ENCODE results near the gene PRKACA.
A peak's percentile ranks its signal among the peaks of the same experiment; 100 is the strongest.
"Not testable (repeated sequence)": the region's sequence is repeated elsewhere in the genome, so short reads cannot be mapped to it uniquely, and the experiment has no call there.

Gene PRKACA

DNA sequence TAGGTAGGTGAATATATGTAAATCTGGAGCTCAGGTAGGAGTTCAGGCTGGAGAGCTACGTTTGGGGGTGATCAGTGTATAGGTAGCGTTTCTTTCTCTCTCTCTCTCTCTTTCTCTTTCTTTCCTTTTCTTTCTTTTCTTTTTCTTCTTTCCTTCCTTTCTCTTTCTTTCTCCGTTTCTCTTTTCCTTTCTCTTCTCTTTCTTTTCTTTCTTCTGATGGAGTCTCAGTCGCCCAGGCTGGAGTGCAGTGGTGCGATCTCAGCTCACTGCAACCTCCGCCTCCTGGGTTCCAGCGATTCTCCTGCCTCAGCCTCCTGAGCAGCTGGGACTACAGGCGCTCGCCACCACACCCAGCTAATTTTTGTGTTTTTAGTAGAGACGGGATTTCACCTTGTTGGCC is 28.6 kb upstream of the PRKACA start:
- not testable (repeated sequence) for H3K27me3 ChIP-seq (replicated peaks; ENCODE audit: control insufficient read depth, insufficient read depth, low read length); H3K9me3 ChIP-seq (ENCODE audit: control insufficient read depth, low read length); H3K9ac ChIP-seq (ENCODE audit: low read length); H3K4me3 ChIP-seq (ENCODE audit: low read length); H3K36me3 ChIP-seq (ENCODE audit: control insufficient read depth, insufficient read depth, low read length, severe bottlenecking); DNase-seq (ENCODE audit: low read depth)
- H3K4me1 ChIP-seq (ENCODE audit: control insufficient read depth, insufficient read depth, low read length), result peaks cover 28% of the 10 kb centered on the region

DNA sequence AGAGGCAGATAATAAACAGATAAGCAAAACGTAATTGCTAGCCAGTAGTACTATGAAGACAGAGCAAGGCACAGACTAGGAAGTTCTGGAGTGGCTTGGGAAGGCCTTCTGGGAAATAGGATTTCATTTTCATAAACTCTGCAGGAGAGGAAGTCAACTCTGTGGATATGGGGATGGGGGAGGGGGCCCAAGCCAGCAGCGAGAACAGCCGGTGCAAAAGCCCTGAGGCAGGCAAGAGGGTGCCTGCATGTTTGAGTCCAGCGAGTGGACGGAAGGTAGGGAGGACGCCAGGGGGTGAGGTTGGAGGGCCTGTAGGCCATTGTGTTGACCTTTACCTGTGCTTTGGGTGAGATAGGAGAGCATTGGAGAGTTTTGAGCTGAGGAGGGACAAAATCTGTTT is 27.8 kb upstream of the PRKACA start:
- H3K4me1 ChIP-seq (ENCODE audit: control insufficient read depth, insufficient read depth, low read length), result peaks cover 28% of the 10 kb centered on the region
- H3K4me3 ChIP-seq (ENCODE audit: low read length), result no peak overlapping the region
- H3K9ac ChIP-seq (ENCODE audit: low read length), result no peak overlapping the region
- no peaks in the 10 kb centered on the region for H3K36me3 ChIP-seq (ENCODE audit: control insufficient read depth, insufficient read depth, low read length, severe bottlenecking)
- DNase-seq (ENCODE audit: low read depth), result no peak
- H3K9me3 ChIP-seq (ENCODE audit: control insufficient read depth, low read length), result no peaks in the 10 kb centered on the region
- H3K27me3 ChIP-seq (replicated peaks; ENCODE audit: control insufficient read depth, insufficient read depth, low read length), result no peaks in the 10 kb centered on the region

DNA sequence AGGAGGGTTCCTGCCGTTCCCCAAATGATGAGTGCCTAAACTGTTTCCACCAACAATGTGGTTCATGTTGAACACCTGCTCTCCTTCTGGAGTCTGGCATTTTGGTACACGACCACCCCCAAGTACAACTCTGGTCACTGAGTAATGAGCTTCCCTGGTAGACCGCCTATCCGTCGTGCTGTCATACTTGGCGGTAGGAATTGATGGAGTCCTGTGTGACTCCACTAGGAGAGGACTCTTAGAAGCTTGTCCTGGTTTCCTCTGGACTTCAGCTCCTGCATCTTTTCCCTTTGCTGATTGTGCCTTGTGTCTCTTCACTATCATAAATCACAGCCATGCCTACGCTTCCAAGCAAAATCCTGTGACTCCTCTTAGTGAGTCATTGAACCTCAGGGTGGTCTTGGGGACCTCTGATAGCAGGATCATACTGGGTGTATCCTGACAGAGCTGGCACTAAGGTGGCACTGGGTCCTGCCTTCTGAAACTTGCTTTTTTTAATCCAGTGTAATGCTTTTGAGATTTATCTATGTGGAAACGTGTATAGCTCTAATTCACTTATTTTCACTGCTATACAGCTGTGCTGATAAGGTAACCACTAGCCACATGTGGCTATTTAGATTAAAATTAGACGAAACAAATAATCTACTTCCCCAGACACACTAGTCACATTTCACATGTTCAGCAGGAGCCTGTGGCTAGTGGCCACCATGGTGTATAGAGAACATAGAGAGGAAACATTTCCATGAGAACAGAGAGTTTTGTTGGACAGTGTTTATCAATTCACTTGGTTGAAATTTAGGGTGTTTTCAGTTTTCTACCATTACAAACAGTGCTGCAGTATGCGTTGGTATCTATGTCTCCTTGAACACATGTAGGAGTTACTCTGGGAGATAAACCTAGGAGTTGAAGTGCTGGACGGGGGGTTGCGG is 25.0 kb upstream of the PRKACA start:
- no peaks in the 10 kb centered on the region for H3K9me3 ChIP-seq (ENCODE audit: control insufficient read depth, low read length)
- no peak for DNase-seq (ENCODE audit: low read depth)
- no peaks in the 10 kb centered on the region for H3K27me3 ChIP-seq (replicated peaks; ENCODE audit: control insufficient read depth, insufficient read depth, low read length)
- no peaks in the 10 kb centered on the region for H3K36me3 ChIP-seq (ENCODE audit: control insufficient read depth, insufficient read depth, low read length, severe bottlenecking)
- H3K4me3 ChIP-seq (ENCODE audit: low read length), result no peak overlapping the region
- no peak overlapping the region for H3K9ac ChIP-seq (ENCODE audit: low read length)
- H3K4me1 ChIP-seq (ENCODE audit: control insufficient read depth, insufficient read depth, low read length), result peaks cover 20% of the 10 kb centered on the region

DNA sequence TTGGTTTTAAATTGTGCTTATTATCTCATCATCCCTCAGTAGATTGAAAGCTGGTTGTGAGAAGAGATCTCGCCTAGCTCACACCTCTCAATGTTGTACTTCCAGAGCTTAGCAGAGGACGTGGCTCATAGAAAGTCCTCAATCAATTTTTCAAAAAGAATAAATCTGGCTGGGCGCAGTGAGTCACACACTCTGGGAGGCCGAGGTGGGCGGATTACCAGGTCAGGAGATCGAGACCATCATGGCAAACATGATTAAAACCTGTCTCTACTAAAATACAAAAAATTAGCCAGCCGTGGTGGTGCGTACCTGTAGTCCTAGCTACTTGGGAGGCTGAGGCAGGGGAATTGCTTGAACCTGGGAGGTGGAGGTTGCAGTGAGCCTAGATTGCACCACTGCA is 23.5 kb upstream of the PRKACA start:
- no peak for DNase-seq (ENCODE audit: low read depth)
- Histone ChIP-seq H3K9me3 (ENCODE audit: control insufficient read depth, low read length) (no peaks in the 10 kb centered on the region), H3K4me1 (ENCODE audit: control insufficient read depth, insufficient read depth, low read length) (peaks cover 10% of the 10 kb centered on the region), H3K36me3 (ENCODE audit: control insufficient read depth, insufficient read depth, low read length, severe bottlenecking) (no peaks in the 10 kb centered on the region), H3K4me3 (ENCODE audit: low read length) (no peak overlapping the region), H3K9ac (ENCODE audit: low read length) (no peak overlapping the region), H3K27me3 (replicated peaks; ENCODE audit: control insufficient read depth, insufficient read depth, low read length) (no peaks in the 10 kb centered on the region)

DNA sequence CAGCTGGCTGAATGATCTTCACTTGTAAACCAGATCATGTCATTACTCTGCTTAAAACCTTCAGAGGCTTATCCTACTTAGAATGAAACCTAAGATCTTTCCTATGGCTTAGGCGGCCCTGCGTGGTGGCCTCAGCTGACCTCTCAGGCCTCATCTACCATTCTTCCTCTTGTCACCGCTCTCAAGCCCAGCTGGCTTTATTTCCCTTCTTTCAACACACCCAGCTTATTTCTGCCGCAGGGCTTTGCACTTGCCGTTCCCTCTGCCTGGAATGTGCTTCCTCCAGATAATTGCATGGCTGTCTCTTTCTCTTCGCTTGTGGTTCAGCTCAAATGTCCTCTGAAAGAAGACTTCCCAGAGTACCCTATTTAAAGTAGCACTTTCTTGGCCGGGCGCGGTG is 22.4 kb upstream of the PRKACA start:
- peaks cover 10% of the 10 kb centered on the region for H3K4me1 ChIP-seq (ENCODE audit: control insufficient read depth, insufficient read depth, low read length)
- H3K4me3 ChIP-seq (ENCODE audit: low read length), result no peak overlapping the region
- H3K36me3 ChIP-seq (ENCODE audit: control insufficient read depth, insufficient read depth, low read length, severe bottlenecking), result no peaks in the 10 kb centered on the region
- no peak overlapping the region for H3K9ac ChIP-seq (ENCODE audit: low read length)
- H3K9me3 ChIP-seq (ENCODE audit: control insufficient read depth, low read length), result no peaks in the 10 kb centered on the region
- H3K27me3 ChIP-seq (replicated peaks; ENCODE audit: control insufficient read depth, insufficient read depth, low read length), result no peaks in the 10 kb centered on the region
- DNase-seq (ENCODE audit: low read depth), result peak; percentile 66

DNA sequence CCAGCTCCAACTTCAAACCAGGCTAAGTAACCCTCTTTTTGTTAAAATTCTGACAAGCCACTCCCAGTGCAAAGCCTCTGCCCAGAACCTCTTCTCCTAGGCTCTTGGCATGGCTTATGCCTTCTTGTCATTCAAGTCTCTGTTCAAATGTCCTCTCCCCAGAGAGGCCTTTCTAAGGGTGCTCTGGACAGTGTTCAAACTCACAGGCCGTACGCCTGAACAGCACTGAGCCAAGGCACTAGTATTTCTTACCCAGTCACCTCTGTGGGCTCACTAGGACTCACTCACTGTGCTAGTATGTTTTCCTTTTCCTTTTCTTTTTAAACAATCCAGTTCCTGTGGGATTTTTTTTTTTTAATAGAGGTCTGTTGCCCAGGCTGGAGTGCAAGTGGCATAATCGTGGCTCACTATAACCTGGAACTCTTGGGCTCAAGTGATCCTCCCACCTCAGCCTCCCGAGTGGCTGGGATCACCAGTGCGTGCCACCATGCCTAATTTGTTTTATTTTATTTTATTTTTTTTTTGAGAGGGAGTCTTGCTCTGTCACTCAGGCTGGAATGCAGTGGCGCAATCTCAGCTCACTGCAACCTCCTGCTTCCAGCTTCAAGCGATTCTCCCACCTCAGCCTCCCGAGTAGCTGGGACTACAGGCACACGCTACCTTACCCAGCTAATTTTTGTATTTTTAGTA is 21.2 kb upstream of the PRKACA start:
- no peaks in the 10 kb centered on the region for H3K9me3 ChIP-seq (ENCODE audit: control insufficient read depth, low read length)

DNA sequence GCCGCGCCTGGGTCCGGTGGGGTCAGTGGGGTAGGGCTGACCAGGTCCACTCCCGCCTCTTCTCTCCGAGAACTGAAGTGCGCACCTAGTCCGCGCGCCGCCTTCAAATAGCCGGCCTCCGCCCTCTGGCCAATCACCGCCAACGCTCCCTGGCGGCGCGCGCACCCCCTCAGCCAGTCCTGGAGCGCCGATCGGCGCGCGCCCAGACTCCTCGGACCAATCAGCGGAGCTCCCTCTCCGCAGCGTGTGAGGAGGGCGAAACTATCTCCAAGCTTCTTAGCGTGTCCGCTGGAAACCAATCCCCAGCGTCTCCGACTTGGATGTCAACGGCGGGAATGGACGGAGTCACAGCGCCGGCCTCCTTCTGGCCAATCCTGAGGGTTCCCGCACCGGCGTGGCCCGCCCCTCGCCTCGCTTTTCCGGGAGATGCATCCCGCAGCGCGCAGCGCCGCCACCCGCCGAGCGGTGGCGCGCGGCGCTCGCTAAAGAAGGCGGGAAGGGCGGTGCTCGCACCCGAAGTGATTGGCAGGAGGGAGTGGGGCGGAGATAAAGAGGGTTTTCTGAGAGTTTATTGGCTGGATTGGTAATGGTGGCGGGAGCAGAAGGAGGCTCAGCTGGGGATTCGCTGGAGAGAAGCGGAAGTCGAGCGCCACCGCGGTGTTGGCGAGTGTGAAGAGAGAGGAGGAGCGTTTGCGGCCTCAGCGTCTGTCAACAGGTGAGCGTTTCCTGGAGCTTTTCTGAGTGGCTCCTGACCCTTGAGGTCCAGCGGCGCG is 19.1 kb upstream of the PRKACA start, which contains the start of gene ASF1B:
Gene ASF1B, minus strand, starts transcription at position 81 of the 773 bp plus-strand sequence. CDS start 133 bp downstream, outside the sequence.
- no peaks in the 10 kb centered on the region for H3K9me3 ChIP-seq (ENCODE audit: control insufficient read depth, low read length)
- H3K27me3 ChIP-seq (replicated peaks; ENCODE audit: control insufficient read depth, insufficient read depth, low read length), result no peaks in the 10 kb centered on the region
- H3K4me3 ChIP-seq (ENCODE audit: low read length), result peak within 1 kb of the TSS; percentile 91
- peak within 1 kb of the TSS; percentile 88 for H3K9ac ChIP-seq (ENCODE audit: low read length)
- H3K4me1 ChIP-seq (ENCODE audit: control insufficient read depth, insufficient read depth, low read length), result peaks cover 10% of the 10 kb centered on the region
- H3K36me3 ChIP-seq (ENCODE audit: control insufficient read depth, insufficient read depth, low read length, severe bottlenecking), result no peaks in the 10 kb centered on the region
- peak; percentile 100 for DNase-seq (ENCODE audit: low read depth)

More for the DNA sequence above, 21.2 kb upstream of the PRKACA start:
- Histone ChIP-seq H3K27me3 (replicated peaks; ENCODE audit: control insufficient read depth, insufficient read depth, low read length) (no peaks in the 10 kb centered on the region), H3K4me3 (ENCODE audit: low read length) (no peak overlapping the region), H3K36me3 (ENCODE audit: control insufficient read depth, insufficient read depth, low read length, severe bottlenecking) (no peaks in the 10 kb centered on the region), H3K9ac (ENCODE audit: low read length) (peak overlapping the region; percentile 88), H3K4me1 (ENCODE audit: control insufficient read depth, insufficient read depth, low read length) (peaks cover 10% of the 10 kb centered on the region)
- peak; percentile 56 for DNase-seq (ENCODE audit: low read depth)

DNA sequence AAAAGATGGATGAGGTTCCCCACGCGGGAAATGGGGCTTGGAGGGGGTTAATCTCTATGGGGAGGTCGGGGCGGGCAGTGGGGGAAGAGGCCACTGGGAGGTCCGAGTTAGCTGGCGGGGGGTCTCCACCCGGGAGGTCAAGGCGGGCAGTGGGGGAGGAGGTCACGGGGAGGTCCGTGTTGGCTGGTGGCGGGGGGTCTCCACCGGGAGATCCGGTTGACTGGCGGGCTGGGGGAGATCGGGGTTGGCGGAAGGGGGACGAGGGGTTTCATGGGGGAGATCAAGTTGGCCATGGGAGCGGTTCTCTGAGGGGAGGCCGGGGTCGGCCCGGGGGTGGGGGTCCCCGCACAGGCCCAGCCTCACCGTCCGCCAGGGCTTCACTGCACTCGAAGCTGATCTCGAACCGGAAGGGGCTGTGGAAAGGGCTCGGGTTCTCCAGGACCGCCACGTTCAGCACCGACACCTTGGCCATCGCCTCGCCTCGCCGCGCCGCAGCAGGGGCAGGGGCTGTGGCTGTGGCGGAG is 18.5 kb upstream of the PRKACA start:
- H3K36me3 ChIP-seq (ENCODE audit: control insufficient read depth, insufficient read depth, low read length, severe bottlenecking), result no peaks in the 10 kb centered on the region
- H3K4me3 ChIP-seq (ENCODE audit: low read length), result peak overlapping the region; percentile 84
- H3K9me3 ChIP-seq (ENCODE audit: control insufficient read depth, low read length), result no peaks in the 10 kb centered on the region
- no peaks in the 10 kb centered on the region for H3K27me3 ChIP-seq (replicated peaks; ENCODE audit: control insufficient read depth, insufficient read depth, low read length)
- DNase-seq (ENCODE audit: low read depth), result no peak
- peak overlapping the region; percentile 48 for H3K9ac ChIP-seq (ENCODE audit: low read length)
- peaks cover 10% of the 10 kb centered on the region for H3K4me1 ChIP-seq (ENCODE audit: control insufficient read depth, insufficient read depth, low read length)

DNA sequence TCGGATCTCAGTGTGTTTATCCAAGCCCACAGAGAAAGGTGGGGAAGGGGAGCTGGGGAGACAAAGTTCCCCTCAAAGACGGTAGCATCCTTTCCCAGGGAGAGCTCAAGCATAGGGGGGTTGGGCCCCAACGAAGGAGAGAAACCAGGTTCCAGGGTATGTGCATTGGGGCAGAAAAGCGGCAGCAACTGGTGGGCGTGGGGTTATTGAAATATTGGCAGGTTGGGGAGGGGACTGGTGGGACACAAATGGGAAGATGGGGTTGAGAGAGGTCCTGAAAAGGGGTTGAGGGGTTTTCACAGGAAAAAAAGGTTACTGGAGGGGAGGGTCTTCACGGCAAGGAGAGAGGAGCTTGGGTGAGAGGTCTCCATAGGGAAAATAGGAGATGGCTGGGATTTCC is 17.8 kb upstream of the PRKACA start:
- Histone ChIP-seq H3K4me3 (ENCODE audit: low read length) (no peak overlapping the region), H3K27me3 (replicated peaks; ENCODE audit: control insufficient read depth, insufficient read depth, low read length) (no peaks in the 10 kb centered on the region), H3K4me1 (ENCODE audit: control insufficient read depth, insufficient read depth, low read length) (peaks cover 10% of the 10 kb centered on the region), H3K9ac (ENCODE audit: low read length) (no peak overlapping the region), H3K36me3 (ENCODE audit: control insufficient read depth, insufficient read depth, low read length, severe bottlenecking) (no peaks in the 10 kb centered on the region), H3K9me3 (ENCODE audit: control insufficient read depth, low read length) (no peaks in the 10 kb centered on the region)
- DNase-seq (ENCODE audit: low read depth), result no peak

DNA sequence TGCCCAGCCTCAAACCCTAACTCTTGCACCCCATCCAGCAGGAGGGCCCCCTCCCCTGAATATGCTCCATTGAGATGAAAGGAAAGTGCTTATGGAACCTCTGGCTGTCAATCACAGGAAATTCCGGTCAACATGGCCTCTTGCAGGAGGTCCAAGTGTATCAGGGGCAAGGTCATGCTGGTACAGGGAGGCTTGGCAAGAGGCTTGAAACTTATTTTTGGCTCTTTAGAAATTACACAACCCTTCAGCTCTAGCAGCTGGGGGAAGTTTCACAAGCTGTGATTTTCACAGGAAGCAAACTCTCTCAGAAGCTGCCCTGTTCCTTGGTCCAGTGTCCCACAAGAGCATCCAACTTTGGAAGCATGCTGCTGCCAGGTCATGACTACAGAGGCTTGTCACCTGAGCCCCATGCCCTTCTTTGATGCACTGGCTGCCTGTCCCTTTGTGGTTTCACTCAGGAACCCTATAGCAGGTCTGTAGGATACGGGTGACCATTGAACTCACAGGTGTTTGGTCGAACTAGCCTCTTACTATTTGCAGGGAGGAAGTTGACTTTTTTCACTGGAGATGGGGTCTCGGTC is 10.5 kb upstream of the PRKACA start:
- Histone ChIP-seq H3K4me1 (ENCODE audit: control insufficient read depth, insufficient read depth, low read length) (peaks cover 25% of the 10 kb centered on the region), H3K4me3 (ENCODE audit: low read length) (peak overlapping the region; percentile 23), H3K36me3 (ENCODE audit: control insufficient read depth, insufficient read depth, low read length, severe bottlenecking) (no peaks in the 10 kb centered on the region), H3K9me3 (ENCODE audit: control insufficient read depth, low read length) (no peaks in the 10 kb centered on the region), H3K9ac (ENCODE audit: low read length) (peak overlapping the region; percentile 52), H3K27me3 (replicated peaks; ENCODE audit: control insufficient read depth, insufficient read depth, low read length) (no peaks in the 10 kb centered on the region)
- peak; percentile 23 for DNase-seq (ENCODE audit: low read depth)

All from adipocyte (in vitro differentiated cells).